Panc1 (cell line): Measurements from ENCODE around the gene PRDM1. TPM values are rescaled to one million over a fixed set of nuclear protein-coding genes. Genes with fewer than 3 reads are reported as not detected.

ENCODE experiments used
- ATAC-seq: fragments of 200-7000 bp; cut with Tn5 transposase; 2 replicates; pipeline ENCODE4 v1.9.1; 2020; ENCODE audit warnings: mild to moderate bottlenecking, moderate library complexity
- BruUV-seq: library from RNA; stranded (reverse); fragments of 400-500 nt; replicated peaks from 2 replicates; lab custom pipeline; 2021; lab: Mats Ljungman, UMichigan
- CTCF ChIA-PET: fragments of 300-600 bp; sonication (Branson Sonifier 250); formaldehyde crosslinking; loops from one replicate; lab custom pipeline; 2022; ENCODE audit warnings: antibody characterized with exemption; lab: Charles Lee
- POLR2A ChIA-PET: fragments of 300-600 bp; sonication (Branson Sonifier 250); formaldehyde crosslinking; loops from one replicate; lab custom pipeline; 2022; ENCODE audit warnings: antibody characterized with exemption; lab: Charles Lee
- DNase-seq: peaks from one replicate; pipeline ENCODE4 v3.0.0-alpha.2; 2010; ENCODE audit warnings: low read depth, low spot score
- H3K27ac ChIP-seq: 2 replicates; pipeline ENCODE4 v1.5.1; 2011; ENCODE audit warnings: mild to moderate bottlenecking, low read length, inconsistent platforms
- H3K27me3 ChIP-seq: fragments of 200-500 bp; sonication (Bioruptor generic); 2 replicates; pipeline ENCODE4 v1.6.0; 2014; ENCODE audit warnings: low read length, inconsistent platforms; ENCODE audit not compliant: control insufficient read depth, insufficient read depth
- H3K36me3 ChIP-seq: fragments of 200-500 bp; sonication (Bioruptor generic); 2 replicates; pipeline ENCODE4 v1.5.1; 2014; ENCODE audit warnings: inconsistent platforms, mild to moderate bottlenecking, low read length, moderate library complexity; ENCODE audit not compliant: control insufficient read depth, insufficient read depth
- H3K4me1 ChIP-seq: 2 replicates; pipeline ENCODE4 v1.5.1; 2011; ENCODE audit warnings: inconsistent platforms, mild to moderate bottlenecking, low read length, moderate library complexity; ENCODE audit not compliant: control insufficient read depth, insufficient read depth
- H3K4me3 ChIP-seq, 2 experiments: 2 replicates each; pipeline ENCODE4 v1.5.1; 2011 to 2012; ENCODE audit warnings: low read depth in 2 of 2, low read length in 2 of 2, mild to moderate bottlenecking in 2 of 2, inconsistent platforms in 1 of 2, moderate library complexity in 1 of 2
- H3K9me3 ChIP-seq: fragments of 200-500 bp; sonication (Bioruptor generic); 2 replicates; pipeline ENCODE4 v1.5.1; 2014; ENCODE audit warnings: low read depth, mild to moderate bottlenecking, inconsistent platforms, low read length, moderate library complexity; ENCODE audit not compliant: control insufficient read depth, insufficient read depth
- CTCF ChIP-seq: fragments of 450-650 bp; IDR thresholded peaks from 2 replicates; pipeline ENCODE4 v1.5.1; 2017; ENCODE audit warnings: mild to moderate bottlenecking
- POLR2AphosphoS5 ChIP-seq: IDR thresholded peaks from 2 replicates; pipeline ENCODE4 v1.6.1; 2012; ENCODE audit warnings: mild to moderate bottlenecking, low read depth, low read length, moderate library complexity
- REST ChIP-seq, 2 experiments: IDR thresholded peaks; 2 replicates each; pipeline ENCODE4 v1.6.1; 2011 to 2012; ENCODE audit warnings: low read depth in 2 of 2, control low read depth in 1 of 2, low read length in 1 of 2, mild to moderate bottlenecking in 1 of 2, moderate library complexity in 1 of 2; ENCODE audit not compliant: insufficient read depth in 1 of 2
- SIN3A ChIP-seq: IDR thresholded peaks from 2 replicates; pipeline ENCODE4 v1.6.1; 2012; ENCODE audit warnings: low read depth, mild to moderate bottlenecking, low read length, moderate library complexity, borderline replicate concordance; ENCODE audit not compliant: insufficient read depth
- TCF7L2 ChIP-seq: IDR thresholded peaks from 2 replicates; pipeline ENCODE4 v1.6.1; 2011; ENCODE audit warnings: mild to moderate bottlenecking, low read depth, low read length, inconsistent platforms
- in situ Hi-C: cut with HindIII; loops from 2 replicates; pipeline ENCODE4 v1.10.0; 2016; ENCODE audit warnings: low sequenced_read_pairs, low pct_unique_long_range_greater_than_20kb
- intact Hi-C: fragments of 100-400 bp; cut with micrococcal nuclease; formaldehyde crosslinking; loops from one replicate; pipeline ENCODE4 v1.10.0; 2022; ENCODE audit not compliant: unreplicated experiment
- total RNA-seq: library from RNA; stranded (reverse); gene quantifications from one replicate; pipeline ENCODE4 v1.2.1, GENCODE V29; 2021; ENCODE audit not compliant: unreplicated experiment

PRDM1 gene
- total RNA-seq, 1 experiment from 2014 or later = 2.6 TPM

GRCh38 chr6:106066989-106067388 is 19.1 kb upstream of the PRDM1 start:
- no TSS peak for BruUV-seq
- H3K36me3 ChIP-seq = no peaks in the 10 kb centered on the region
- no peak overlapping the region for H3K27ac ChIP-seq
- ChIA-PET CTCF (no interaction called here), POLR2A (no interaction called here)
- H3K4me3 ChIP-seq = no peak overlapping the region
- no peak for TF ChIP-seq CTCF
- no peak for TF ChIP-seq POLR2AphosphoS5
- TF ChIP-seq TCF7L2 = no peak
- TF ChIP-seq REST (IDR thresholded peaks at IDR 0.05; ENCODE audit: insufficient read depth in 1 of 2, low read depth in 2 of 2, low read length in 1 of 2) = no peak
- TF ChIP-seq SIN3A = no peak
- in situ Hi-C loops = no loop called here
- H3K4me1 ChIP-seq = no peaks in the 10 kb centered on the region
- ATAC-seq (no peak), DNase-seq (no peak)
- intact Hi-C loops = no loop called here
- H3K27me3 ChIP-seq = no peaks in the 10 kb centered on the region
- no peaks in the 10 kb centered on the region for H3K9me3 ChIP-seq

GRCh38 chr6:106069478-106069877 is 16.7 kb upstream of the PRDM1 start:
- TF ChIP-seq SIN3A (no peak), TCF7L2 (no peak), REST (IDR thresholded peaks at IDR 0.05; ENCODE audit: insufficient read depth in 1 of 2, low read depth in 2 of 2, low read length in 1 of 2) (no peak), POLR2AphosphoS5 (no peak), CTCF (no peak)
- no TSS peak for BruUV-seq
- Histone ChIP-seq H3K9me3 (no peaks in the 10 kb centered on the region), H3K4me1 (no peaks in the 10 kb centered on the region), H3K36me3 (no peaks in the 10 kb centered on the region), H3K4me3 (no peak overlapping the region), H3K27me3 (no peaks in the 10 kb centered on the region), H3K27ac (no peak overlapping the region)
- POLR2A ChIA-PET = no interaction called here
- DNase-seq (no peak), ATAC-seq (no peak)
- intact Hi-C loops (no loop called here), in situ Hi-C loops (no loop called here)
- CTCF ChIA-PET = no interaction called here
